Activated CD8-positive, alpha-beta memory T cell treated with anti-CD3 and anti-CD28 coated beads, Interleukin-2, amount 50 U/mL, for 4 hours (primary cell): ENCODE measurements around the gene TMEM167A.
"Not testable (repeated sequence)": the region's sequence is repeated elsewhere in the genome, so short reads cannot be mapped to it uniquely, and the experiment has no call there.

Source experiments
- DNase-seq: peaks from one replicate; pipeline ENCODE4 v3.0.0-alpha.2; 2020

Gene TMEM167A

DNA sequence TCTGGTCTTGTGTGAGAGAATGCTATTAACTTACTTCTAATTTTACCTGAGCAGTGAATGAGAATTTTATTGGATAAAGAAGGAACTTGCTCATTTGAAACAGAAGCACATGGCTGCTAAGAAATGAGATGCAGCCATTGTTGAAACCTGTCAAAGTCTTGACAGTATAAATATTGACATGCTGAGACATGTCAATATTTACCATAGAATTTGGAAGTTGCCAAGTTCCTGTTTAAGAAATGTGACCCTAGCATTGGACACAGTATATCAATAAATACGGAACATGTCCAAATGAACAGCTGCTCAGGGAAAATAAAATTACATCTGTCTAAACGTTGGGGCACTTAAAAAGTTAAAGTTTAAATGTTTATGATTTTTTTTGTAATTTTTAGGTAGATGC, 7.9 kb upstream of the TMEM167A start:
- DNase-seq: no peak

GRCh38 chr5:83084336-83084735, 7.1 kb upstream of the TMEM167A start:
- DNase-seq: no peak

DNA sequence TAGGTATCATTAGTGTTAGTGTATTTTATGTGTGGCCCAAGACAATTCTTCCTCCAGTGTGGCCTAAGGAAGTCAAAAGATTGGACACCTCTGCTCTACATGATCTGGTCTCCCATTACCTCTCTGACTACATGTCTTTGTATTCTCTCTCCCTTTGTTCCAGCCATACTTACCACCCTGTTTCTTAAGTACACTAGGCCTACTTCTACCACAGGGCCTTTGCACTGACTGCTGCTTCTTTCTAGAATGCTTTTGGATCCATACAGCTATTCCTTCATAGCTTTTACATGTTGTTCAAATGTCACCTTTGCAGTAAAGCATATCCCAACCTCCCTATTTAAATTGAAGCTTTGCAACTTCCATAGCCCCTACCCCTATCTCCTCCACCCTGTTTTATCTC, 5.6 kb upstream of the TMEM167A start:
- no peak for DNase-seq

DNA sequence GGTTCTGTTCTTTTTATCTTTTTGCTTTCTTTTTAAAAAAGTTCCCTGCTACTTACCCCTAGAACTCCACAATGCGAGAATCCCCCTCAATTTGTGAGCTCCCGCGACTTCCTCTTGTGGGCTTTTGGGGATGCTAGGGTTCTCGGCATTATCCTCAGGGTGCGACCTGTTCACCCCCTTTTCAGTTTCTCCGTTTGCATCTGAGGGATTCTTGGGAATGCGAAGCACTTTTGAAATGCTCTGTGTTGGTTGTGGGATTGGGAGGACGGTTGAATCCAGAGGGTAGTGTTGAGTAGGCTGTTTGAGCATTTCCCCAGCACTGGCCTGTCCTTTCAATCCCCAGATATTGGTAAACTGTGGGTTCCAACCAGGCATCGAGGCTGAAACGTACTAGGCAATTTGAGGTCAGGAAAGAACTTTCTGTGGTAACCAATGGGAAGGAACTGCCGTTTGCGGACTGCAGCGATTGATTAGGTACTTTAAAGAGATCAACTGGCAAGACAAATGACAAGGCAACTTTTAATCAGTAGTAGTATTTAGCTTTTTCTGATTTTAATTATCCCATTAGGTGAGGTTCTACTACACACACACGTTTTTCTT, 568 bp upstream of the TMEM167A start:
- no peak for DNase-seq

DNA sequence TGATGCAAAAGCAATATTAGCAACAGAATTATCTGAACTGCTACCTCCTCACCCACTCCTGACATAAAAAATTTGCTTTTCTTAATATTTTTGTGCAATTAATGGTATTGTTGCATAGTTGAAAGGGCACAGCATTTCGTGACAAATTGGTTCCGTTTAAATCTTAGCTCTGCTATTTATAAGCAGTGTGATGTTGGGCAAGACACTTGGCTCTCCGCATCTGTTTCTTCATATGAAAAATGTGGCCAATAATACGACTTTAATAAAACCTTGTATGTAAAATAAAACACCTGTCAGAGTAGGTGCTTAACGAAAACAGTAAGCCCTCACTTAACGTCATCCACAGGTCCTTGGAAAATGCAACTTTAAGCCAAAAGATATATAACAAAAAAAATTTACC, 4.2 kb downstream of the TMEM167A start:
- no peak for DNase-seq

DNA sequence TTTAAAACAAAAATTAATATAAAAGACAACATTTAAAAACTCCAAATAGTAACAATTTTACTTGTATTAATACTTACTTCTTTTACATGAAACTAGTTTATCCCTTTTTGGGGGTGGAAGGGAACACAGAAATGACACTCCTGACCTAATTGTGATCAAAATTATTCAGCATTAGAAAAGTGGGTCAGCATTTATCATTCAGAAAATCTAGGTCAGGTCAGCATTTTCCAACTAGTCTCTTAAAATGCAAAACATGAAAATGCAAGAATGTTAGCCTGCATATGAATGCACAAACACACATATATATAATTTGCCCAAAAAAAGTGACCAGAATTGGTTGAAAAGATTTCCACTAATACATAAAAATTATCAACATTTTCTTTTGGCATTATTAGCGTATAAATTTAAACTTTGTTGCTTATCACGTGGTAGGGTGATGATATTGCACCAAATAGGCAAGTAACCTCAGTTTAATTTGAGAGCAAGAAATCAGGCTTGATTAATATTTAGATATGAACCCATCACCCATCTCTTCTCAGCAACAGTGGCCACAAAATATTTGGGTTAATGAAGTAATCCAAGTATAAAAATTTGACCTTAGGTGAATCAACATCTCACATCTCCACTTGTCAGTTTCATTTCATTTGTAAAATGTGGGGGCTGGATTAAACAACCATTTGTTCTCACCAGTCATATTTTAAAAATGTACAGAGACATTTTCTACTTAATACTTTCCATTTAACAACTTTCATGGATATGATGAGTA, 5.7 kb downstream of the TMEM167A start:
- no peak for DNase-seq

DNA sequence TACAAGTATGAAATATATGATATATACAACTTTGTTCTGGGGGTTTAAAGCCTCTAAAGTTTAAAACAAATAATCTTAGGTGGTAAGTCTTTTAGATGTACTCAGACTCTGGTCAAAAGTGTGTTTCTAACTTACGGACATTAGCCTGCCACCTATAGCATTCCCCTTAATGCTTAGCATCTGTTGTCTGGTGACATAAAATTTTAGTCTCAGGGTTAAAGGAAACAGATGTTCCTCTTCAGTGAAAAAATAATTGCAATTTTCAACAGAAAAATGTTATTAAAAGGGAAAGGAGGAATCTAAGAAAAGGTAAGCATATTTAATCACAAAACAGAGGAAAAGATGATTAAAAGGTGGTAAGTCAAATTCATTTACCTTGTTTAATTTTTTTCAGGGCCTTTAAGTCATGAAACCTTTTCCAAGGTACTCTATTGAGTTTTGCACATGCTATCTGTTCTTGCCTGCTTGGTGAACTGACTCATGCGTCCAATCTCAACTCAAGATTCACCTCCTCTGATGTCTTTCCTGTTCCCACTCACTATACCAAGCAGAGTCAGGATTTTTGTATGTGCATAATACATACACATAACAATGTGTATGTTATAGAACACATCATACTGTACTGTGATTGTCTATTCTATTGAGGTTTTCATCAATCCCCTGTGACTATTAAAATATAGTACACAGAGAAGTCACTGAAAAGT, 7.9 kb downstream of the TMEM167A start:
- no peak for DNase-seq

GRCh38 chr5:83067377-83067776, 9.8 kb downstream of the TMEM167A start:
- not testable (repeated sequence) for DNase-seq

DNA sequence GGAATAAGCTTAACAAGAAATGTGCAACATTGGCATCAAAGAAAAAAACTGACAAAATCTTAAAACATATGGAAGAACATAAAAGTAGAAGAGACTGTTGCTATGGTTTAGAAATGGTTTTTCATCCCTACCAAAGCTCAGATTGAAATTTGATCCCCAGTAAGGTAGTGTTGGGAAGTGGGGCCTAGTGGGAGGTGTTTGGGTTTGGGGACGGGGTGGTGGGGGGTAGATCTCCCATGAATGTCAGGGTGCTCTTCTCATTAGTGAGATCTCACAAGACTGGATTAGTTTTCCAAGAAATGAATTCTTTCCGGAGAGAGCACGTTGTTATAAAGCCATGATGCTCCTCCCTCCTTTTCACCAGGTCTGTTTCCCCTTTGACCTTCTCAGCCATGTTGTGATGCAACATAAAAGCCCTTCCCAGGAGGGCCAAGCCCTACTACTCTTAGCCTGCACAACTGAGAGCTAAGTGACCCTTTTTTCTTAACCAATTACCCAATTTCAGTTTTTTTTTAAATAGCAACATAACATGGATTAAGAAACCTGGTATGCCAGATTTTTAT, 10.6 kb downstream of the TMEM167A start:
- no peak for DNase-seq

DNA sequence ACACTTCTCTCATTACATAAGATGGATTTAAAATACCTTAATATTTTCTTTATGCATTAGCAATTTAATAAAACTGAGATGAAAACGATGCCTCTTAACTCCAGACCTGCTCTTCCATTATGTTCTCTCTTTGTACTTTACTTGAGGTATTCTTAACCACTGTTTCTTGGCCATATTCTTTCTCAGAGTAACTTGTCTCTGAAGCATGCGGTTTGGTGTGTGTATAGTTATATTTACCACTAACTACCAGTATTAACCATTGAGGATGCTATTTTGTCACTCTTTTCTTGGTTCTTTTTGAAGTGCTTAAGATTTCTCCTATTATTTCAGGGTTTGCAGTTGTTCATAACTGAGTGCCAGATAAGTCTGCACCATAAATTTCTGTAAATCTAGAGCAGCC, 17.9 kb downstream of the TMEM167A start:
- DNase-seq: no peak

GRCh38 chr5:83058726-83059125, 18.5 kb downstream of the TMEM167A start:
- DNase-seq: no peak

DNA sequence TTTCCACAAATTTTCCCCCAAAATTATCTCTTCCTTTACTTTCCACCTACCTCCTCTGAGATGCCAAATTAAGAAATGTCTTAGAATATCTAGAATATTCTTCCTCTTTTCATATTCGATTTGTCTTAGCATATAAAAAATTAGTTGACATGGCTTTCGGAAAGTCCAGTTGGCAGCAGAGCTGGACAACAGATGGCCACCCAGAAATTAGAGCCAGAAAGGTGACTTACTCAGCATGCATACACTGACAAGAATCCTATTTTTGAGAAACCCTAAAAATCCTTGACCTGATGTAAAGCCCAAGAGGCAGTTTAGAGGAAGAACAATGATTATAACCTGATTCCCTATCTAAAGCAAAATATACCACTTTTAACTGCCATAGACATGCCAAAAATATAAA, 22.0 kb downstream of the TMEM167A start:
- DNase-seq: no peak

GRCh38 chr5:83050723-83051340, 26.4 kb downstream of the TMEM167A start:
- DNase-seq: no peak

DNA sequence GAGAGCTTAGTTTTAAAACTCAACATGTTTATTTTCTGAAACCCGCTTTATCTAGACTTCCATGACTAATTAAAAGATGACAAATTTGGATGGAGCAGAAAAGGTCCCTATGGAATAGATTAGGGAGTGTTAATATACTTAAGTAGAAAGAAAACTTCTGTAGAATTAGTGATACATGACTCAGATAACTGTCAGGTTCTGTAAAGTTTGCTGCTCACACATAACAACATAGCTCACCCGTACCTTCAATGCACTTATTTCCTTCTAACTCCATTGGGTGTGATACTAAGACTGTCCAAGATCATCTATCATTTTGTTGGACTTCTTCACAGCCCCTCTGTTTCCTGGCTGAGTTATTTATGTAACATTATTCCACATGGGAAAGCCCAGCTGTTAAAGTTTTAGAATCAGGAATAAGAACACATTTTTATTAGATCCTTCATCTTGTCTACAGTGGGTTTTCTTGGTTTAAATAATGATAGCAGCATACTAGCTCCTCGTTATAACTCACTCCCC, 27.8 kb downstream of the TMEM167A start:
- DNase-seq: no peak

GRCh38 chr5:83048811-83049210, 28.4 kb downstream of the TMEM167A start:
- no peak for DNase-seq

GRCh38 chr5:83048277-83048676, 28.9 kb downstream of the TMEM167A start:
- DNase-seq: no peak

DNA sequence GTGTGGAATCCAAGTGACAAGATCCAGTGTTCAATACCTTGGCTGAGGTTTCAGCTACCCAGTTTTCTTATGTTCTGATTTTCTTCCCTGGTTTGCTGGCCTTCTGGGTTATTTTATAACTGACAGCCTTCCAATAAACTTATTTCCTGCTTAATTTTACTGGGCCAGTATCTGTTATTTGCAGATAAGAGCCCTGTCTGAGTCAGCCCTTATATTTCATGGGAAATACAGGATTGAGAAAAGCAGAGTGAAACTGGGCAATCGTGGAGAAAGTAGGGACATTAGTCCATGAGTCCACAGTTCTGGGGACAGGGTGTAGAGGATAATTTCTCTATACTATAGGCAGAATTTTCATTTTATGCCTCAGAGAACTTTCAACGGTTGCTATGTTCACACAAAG, 32.3 kb downstream of the TMEM167A start:
- DNase-seq: no peak

GRCh38 chr5:83042507-83042906, 34.7 kb downstream of the TMEM167A start:
- DNase-seq: no peak

DNA sequence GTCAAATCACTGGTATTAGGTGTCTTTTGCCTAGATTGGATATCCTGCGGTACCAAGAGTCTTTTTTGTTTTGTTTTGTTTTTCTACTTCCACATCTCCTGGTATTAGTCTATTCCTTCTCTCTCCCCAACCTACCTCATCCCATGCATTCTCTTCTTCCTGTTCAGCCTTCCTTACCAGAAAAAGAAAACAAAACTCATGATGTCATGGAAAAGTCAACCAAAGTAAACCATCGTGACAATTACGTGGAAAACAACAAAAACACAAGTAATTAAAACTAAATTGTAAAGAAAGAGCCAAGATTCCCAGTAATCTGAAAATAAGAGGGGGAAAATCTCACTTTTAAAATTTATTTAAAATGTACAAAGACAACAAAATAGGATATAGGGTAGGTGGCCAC, 38.3 kb downstream of the TMEM167A start:
- DNase-seq: no peak

- no peak for DNase-seq
Measured at GRCh38 chr5:83036991-83037575, 40.1 kb downstream of the TMEM167A start.

GRCh38 chr5:83035373-83036100, 41.7 kb downstream of the TMEM167A start:
- no peak for DNase-seq
